Activated naive CD8-positive, alpha-beta T cell treated with anti-CD3 and anti-CD28 coated beads, Interleukin-2, amount 10 ng/mL, durations not matched to agents 7 days and 5 days (primary cell): Measurements from ENCODE around the gene C9orf152. TPM values are rescaled to one million over a fixed set of nuclear protein-coding genes. Genes with fewer than 3 reads are reported as not detected.

Experiments used
- ATAC-seq: fragments of 150-1000 bp; cut with Tn5 transposase; one replicate; pipeline ENCODE4 v1.10.0; 2021; ENCODE audit warnings: low read depth, moderate library complexity
- POLR2A ChIA-PET: fragments of 350-600 bp; sonication (Branson Sonifier 250); formaldehyde crosslinking; loops from one replicate; lab custom pipeline; 2021; ENCODE audit warnings: antibody characterized with exemption; lab: Charles Lee
- DNase-seq: peaks from one replicate; pipeline ENCODE4 v3.0.0; 2021
- H3K27ac Mint-ChIP-seq: one replicate; pipeline ENCODE4 v1.8.0; 2022; ENCODE audit warnings: mild to moderate bottlenecking, mixed read lengths
- H3K27me3 Mint-ChIP-seq: one replicate; pipeline ENCODE4 v1.8.0; 2022; ENCODE audit warnings: mild to moderate bottlenecking, moderate library complexity, mixed read lengths
- H3K36me3 Mint-ChIP-seq: one replicate; pipeline ENCODE4 v1.8.0; 2021; ENCODE audit warnings: mild to moderate bottlenecking, mixed read lengths
- H3K4me1 Mint-ChIP-seq: one replicate; pipeline ENCODE4 v1.8.0; 2021; ENCODE audit warnings: mixed read lengths
- H3K4me3 Mint-ChIP-seq: one replicate; pipeline ENCODE4 v1.8.0; 2022; ENCODE audit warnings: mild to moderate bottlenecking, moderate library complexity, mixed read lengths
- H3K9me3 Mint-ChIP-seq: one replicate; pipeline ENCODE4 v1.8.0; 2021; ENCODE audit warnings: mixed read lengths
- total RNA-seq, 2 experiments: library from RNA; stranded (reverse); gene quantifications; one replicate each; pipeline ENCODE4 v1.2.3, GENCODE V29; 2021

The C9orf152 gene
- total RNA-seq, 2 experiments from 2014 or later = not detected

- no peaks in the 10 kb centered on the region for H3K9me3 Mint-ChIP-seq
- no peaks in the 10 kb centered on the region for H3K27me3 Mint-ChIP-seq
- peak overlapping the region; percentile 57 for H3K4me3 Mint-ChIP-seq
- H3K36me3 Mint-ChIP-seq = peaks cover 57% of the 10 kb centered on the region
- peaks cover 66% of the 10 kb centered on the region for H3K4me1 Mint-ChIP-seq
- H3K27ac Mint-ChIP-seq = peak overlapping the region; percentile 88
- ATAC-seq (no peak), DNase-seq (no peak)
- POLR2A ChIA-PET = interaction anchor here (0.8 to 2.8 kb wide), 4 partner anchors 10 to 109 kb away, joined by 3 to 27 read pairs (median 8); partner anchors contain the start of gene TXN
Measured at GRCh38 chr9:110157823-110158664, 49.9 kb downstream of the C9orf152 start.

GRCh38 chr9:110156902-110157301, 51.1 kb downstream of the C9orf152 start:
- H3K9me3 Mint-ChIP-seq = no peaks in the 10 kb centered on the region
- POLR2A ChIA-PET = interaction anchor here (1.3 to 2.8 kb wide), 4 partner anchors 9 to 108 kb away, joined by 4 to 27 read pairs (median 9); partner anchors contain the start of gene TXN
- peaks cover 68% of the 10 kb centered on the region for H3K4me1 Mint-ChIP-seq
- H3K27me3 Mint-ChIP-seq = no peaks in the 10 kb centered on the region
- peak overlapping the region; percentile 55 for H3K4me3 Mint-ChIP-seq
- ATAC-seq = peak; percentile 94
- peaks cover 53% of the 10 kb centered on the region for H3K36me3 Mint-ChIP-seq
- no peak for DNase-seq
- H3K27ac Mint-ChIP-seq = peak overlapping the region; percentile 88

GRCh38 chr9:110156416-110156815, 51.5 kb downstream of the C9orf152 start:
- Mint-ChIP-seq H3K36me3 (peaks cover 49% of the 10 kb centered on the region), H3K9me3 (no peaks in the 10 kb centered on the region), H3K4me3 (peak overlapping the region; percentile 55), H3K27me3 (no peaks in the 10 kb centered on the region), H3K4me1 (peaks cover 65% of the 10 kb centered on the region), H3K27ac (peak overlapping the region; percentile 88)
- ATAC-seq (no peak), DNase-seq (no peak)
- POLR2A ChIA-PET = interaction anchor here (1.3 to 2.8 kb wide), 4 partner anchors 8 to 107 kb away, joined by 4 to 27 read pairs (median 9); partner anchors contain the start of gene TXN

GRCh38 chr9:110155751-110156150, 52.2 kb downstream of the C9orf152 start:
- no peaks in the 10 kb centered on the region for H3K27me3 Mint-ChIP-seq
- no peak for ATAC-seq
- H3K9me3 Mint-ChIP-seq = no peaks in the 10 kb centered on the region
- peaks cover 68% of the 10 kb centered on the region for H3K4me1 Mint-ChIP-seq
- H3K4me3 Mint-ChIP-seq = peak overlapping the region; percentile 55
- POLR2A ChIA-PET = interaction anchor here (2.8 kb wide), 1 partner anchor 101 kb away, joined by 12 read pairs; the partner anchor contains the start of gene TXN
- H3K27ac Mint-ChIP-seq = peak overlapping the region; percentile 88
- DNase-seq = no peak
- H3K36me3 Mint-ChIP-seq = peaks cover 47% of the 10 kb centered on the region

GRCh38 chr9:110153431-110153830, 54.5 kb downstream of the C9orf152 start:
- no peak overlapping the region for H3K27ac Mint-ChIP-seq
- H3K27me3 Mint-ChIP-seq = no peaks in the 10 kb centered on the region
- H3K9me3 Mint-ChIP-seq = no peaks in the 10 kb centered on the region
- POLR2A ChIA-PET = no interaction called here
- H3K36me3 Mint-ChIP-seq = peaks cover 36% of the 10 kb centered on the region
- DNase-seq (no peak), ATAC-seq (no peak)
- H3K4me3 Mint-ChIP-seq = no peak overlapping the region
- peaks cover 77% of the 10 kb centered on the region for H3K4me1 Mint-ChIP-seq

GRCh38 chr9:110152704-110153374, 55.1 kb downstream of the C9orf152 start:
- POLR2A ChIA-PET = no interaction called here
- Mint-ChIP-seq H3K27me3 (no peaks in the 10 kb centered on the region), H3K27ac (peak overlapping the region; percentile 77), H3K9me3 (no peaks in the 10 kb centered on the region), H3K4me1 (peaks cover 77% of the 10 kb centered on the region), H3K4me3 (no peak overlapping the region), H3K36me3 (peaks cover 35% of the 10 kb centered on the region)
- no peak for DNase-seq
- ATAC-seq = no peak

Other genes with a start within 250 kb of the C9orf152 start
- 100 to 1,000 TPM; 135 to 141 TPM for gene TXN, start 48.3 kb upstream of the C9orf152 start, total RNA-seq
- not detected for gene TXNDC8, start 129.7 kb upstream of the C9orf152 start, total RNA-seq